Liver (tissue), 9 donors: ENCODE data around the gene BRF1. TPM values are rescaled to one million over a fixed set of nuclear protein-coding genes. Genes with fewer than 3 reads are reported as not detected.

Experiments
- DNase-seq: peaks from one replicate; pipeline ENCODE4 v3.0.0-alpha.2; 2017; ENCODE audit warnings: low spot score
- H3K27ac ChIP-seq, 2 donors: one replicate each; pipeline ENCODE4 v1.7.0; 2013; ENCODE audit warnings: inconsistent platforms in 2 of 2, low read length in 2 of 2, control low read depth in 1 of 2, low read depth in 1 of 2, mild to moderate bottlenecking in 1 of 2
- H3K27me3 ChIP-seq, 4 donors: one replicate each; pipeline versions ENCODE4 v1.6.1 to v1.7.0; 2013; ENCODE audit warnings: low read length in 3 of 4, inconsistent platforms in 1 of 4, mild to moderate bottlenecking in 1 of 4, moderate library complexity in 1 of 4; ENCODE audit not compliant: control insufficient read depth in 4 of 4, insufficient read depth in 4 of 4
- H3K36me3 ChIP-seq, 4 donors: one replicate each; pipeline versions ENCODE4 v1.6.1 to v1.7.0; 2013; ENCODE audit warnings: low read length in 3 of 4, mild to moderate bottlenecking in 3 of 4, low read depth in 1 of 4, moderate library complexity in 1 of 4; ENCODE audit not compliant: control insufficient read depth in 4 of 4, insufficient read depth in 3 of 4
- H3K4me1 ChIP-seq, 4 donors: one replicate each; pipeline versions ENCODE4 v1.6.1 to v1.7.0; 2013; ENCODE audit warnings: low read length in 3 of 4, mild to moderate bottlenecking in 3 of 4, moderate library complexity in 1 of 4; ENCODE audit not compliant: control insufficient read depth in 4 of 4, insufficient read depth in 4 of 4
- H3K4me3 ChIP-seq, 3 donors: one replicate each; pipeline versions ENCODE4 v1.6.1 to v1.7.0; 2013; ENCODE audit warnings: low read length in 3 of 3, control low read depth in 1 of 3, low read depth in 1 of 3, mild to moderate bottlenecking in 1 of 3
- H3K9ac ChIP-seq, 2 donors: one replicate each; pipeline ENCODE4 v1.7.0; 2013; ENCODE audit warnings: low read length in 2 of 2, mild to moderate bottlenecking in 2 of 2, moderate library complexity in 2 of 2, control low read depth in 1 of 2, low read depth in 1 of 2
- H3K9me3 ChIP-seq, 4 donors: one replicate each; pipeline versions ENCODE4 v1.6.1 to v1.7.0; 2013; ENCODE audit warnings: low read length in 3 of 4; ENCODE audit not compliant: control insufficient read depth in 4 of 4
- EGR1 ChIP-seq, 2 donors: IDR thresholded peaks; 2 replicates each; pipeline ENCODE4 v1.6.1; 2016 to 2018; ENCODE audit warnings: antibody characterized with exemption in 2 of 2, low read depth in 2 of 2
- FOXA1 ChIP-seq: IDR thresholded peaks from 2 replicates; pipeline ENCODE4 v1.6.1; 2016; ENCODE audit warnings: antibody characterized with exemption
- FOXA2 ChIP-seq: IDR thresholded peaks from 2 replicates; pipeline ENCODE4 v1.6.1; 2016; ENCODE audit warnings: antibody characterized with exemption
- GABPA ChIP-seq, 2 donors: IDR thresholded peaks in 1 of 2; conservative IDR thresholded peaks in 1 of 2; 2 replicates each; pipeline ENCODE4 v1.6.1; 2016; ENCODE audit warnings: antibody characterized with exemption in 2 of 2, mild to moderate bottlenecking in 1 of 2, moderate library complexity in 1 of 2
- HNF4A ChIP-seq, 2 donors: conservative IDR thresholded peaks; 2 replicates each; pipeline ENCODE4 v1.6.1; 2016; ENCODE audit warnings: antibody characterized with exemption in 2 of 2, mild to moderate bottlenecking in 2 of 2
- HNF4G ChIP-seq: IDR thresholded peaks from 2 replicates; pipeline ENCODE4 v1.6.1; 2016; ENCODE audit warnings: antibody characterized with exemption
- JUND ChIP-seq, 2 donors: IDR thresholded peaks; 2 replicates each; pipeline ENCODE4 v1.6.1; 2016; ENCODE audit warnings: antibody characterized with exemption in 2 of 2
- MAX ChIP-seq: IDR thresholded peaks from 2 replicates; pipeline ENCODE4 v1.6.1; 2016; ENCODE audit warnings: antibody characterized with exemption
- NR2F2 ChIP-seq: IDR thresholded peaks from 2 replicates; pipeline ENCODE4 v1.6.1; 2016; ENCODE audit warnings: antibody characterized with exemption
- RAD21 ChIP-seq, 2 donors: IDR thresholded peaks; 2 replicates each; pipeline ENCODE4 v1.6.1; 2016; ENCODE audit warnings: antibody characterized with exemption in 2 of 2, mild to moderate bottlenecking in 2 of 2
- RXRA ChIP-seq, 2 donors: IDR thresholded peaks; 2 replicates each; pipeline ENCODE4 v1.6.1; 2017 to 2018; ENCODE audit warnings: antibody characterized with exemption in 2 of 2, mild to moderate bottlenecking in 1 of 2
- SP1 ChIP-seq: IDR thresholded peaks from 2 replicates; pipeline ENCODE4 v1.6.1; 2018; ENCODE audit warnings: antibody characterized with exemption, mild to moderate bottlenecking
- TAF1 ChIP-seq: conservative IDR thresholded peaks from 2 replicates; pipeline ENCODE4 v1.6.1; 2016; ENCODE audit warnings: antibody characterized with exemption, mild to moderate bottlenecking
- YY1 ChIP-seq: IDR thresholded peaks from 2 replicates; pipeline ENCODE4 v1.6.1; 2016; ENCODE audit warnings: antibody characterized with exemption, mild to moderate bottlenecking
- ZBTB33 ChIP-seq: IDR thresholded peaks from 2 replicates; pipeline ENCODE4 v1.6.1; 2016; ENCODE audit warnings: antibody characterized with exemption
- WGBS: extraction: QIAGEN DNeasy Blood & Tissue Kit; methylation state at CpG from one replicate; pipeline ENCODE4 v1.1.7; 2013; 5-methylcytosine and 5-hydroxymethylcytosine counted together
- polyA plus RNA-seq, 2 donors: library from polyadenylated mRNA; stranded (reverse) in 1 of 2; unstranded in 1 of 2; fragments of 200-250 nt in 1 of 2; fragments of >200 nt in 1 of 2; fragmentation: Nextera tagmentation in 1 of 2; extraction: Ambion mirVana in 1 of 2; gene quantifications; one replicate each; pipeline versions ENCODE4 v1.2.1 to v1.2.3, GENCODE V29; 2013 to 2015
- total RNA-seq, 2 donors: library from RNA; depleted of rRNA; stranded (reverse); fragments of >200 nt; gene quantifications; one replicate each; pipeline ENCODE4 v1.2.3, GENCODE V29; 2014
- TF ChIP-seq, protein P1 (sequence below): fragments of 150-350 bp; IDR thresholded peaks from 2 replicates; pipeline ENCODE4 v1.5.1; 2017; ENCODE audit warnings: improper control_type of control experiment, low read depth, low read length; ENCODE audit not compliant: missing input control
- TF ChIP-seq, protein P2 (sequence below): IDR thresholded peaks from 2 replicates; pipeline ENCODE4 v1.6.1; 2016; ENCODE audit warnings: antibody characterized with exemption
- donor health status: healthy.
- donor health status: healthy.
- donor health status: healthy.
- donor health status: healthy.
- donor health status: healthy.

Gene BRF1
- total and polyA plus RNA-seq, 4 donors = 4.6 to 24.1 (median 10.6) TPM

DNA sequence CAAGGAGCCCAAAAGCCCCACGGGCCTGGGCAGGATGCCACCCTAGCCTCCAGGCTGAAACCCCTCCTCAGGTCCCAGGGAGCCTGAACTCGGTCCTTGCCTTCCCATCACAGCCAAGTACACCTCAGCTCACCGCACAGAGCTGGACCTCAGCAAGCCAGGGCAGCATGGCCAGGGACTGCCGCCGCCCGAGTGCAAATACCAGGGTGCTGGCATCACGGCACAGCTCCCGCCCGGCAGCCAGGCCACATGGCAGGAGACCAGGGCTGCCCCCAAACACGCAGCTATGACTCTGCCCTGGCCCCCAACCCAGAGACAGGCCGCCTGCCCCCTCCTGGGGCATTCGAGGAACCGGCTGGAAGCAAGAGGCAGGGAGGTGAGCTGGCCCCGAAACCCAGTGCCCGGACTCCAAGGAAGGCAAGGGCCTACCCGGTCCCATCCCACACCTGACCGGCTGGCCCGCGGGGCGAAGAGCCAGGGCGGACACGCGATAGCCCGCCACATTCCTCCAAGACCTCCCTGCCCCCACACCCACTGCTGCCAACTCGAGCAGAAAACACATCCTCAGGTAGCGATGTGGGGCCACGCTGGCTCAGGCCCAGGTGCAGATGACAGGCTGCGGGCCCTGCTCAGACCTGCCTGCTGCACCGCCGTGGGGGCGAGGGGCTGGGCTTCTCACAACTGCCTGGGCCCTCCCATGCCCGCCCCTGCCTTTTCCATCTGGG, 134.9 kb downstream of the BRF1 start:
- WGBS = 91% methylated on average over 32 of the region's 32 CpGs
- no peak overlapping the region for H3K27ac ChIP-seq
- peaks cover 0 to 12% (median 9%) of the 10 kb centered on the region in 4 donors for H3K4me1 ChIP-seq
- no peak for DNase-seq
- no peaks in the 10 kb centered on the region for H3K36me3 ChIP-seq
- no peak overlapping the region for H3K9ac ChIP-seq
- H3K9me3 ChIP-seq = no peaks in the 10 kb centered on the region
- peaks cover 0 to 3% (median 0%) of the 10 kb centered on the region in 4 donors for H3K27me3 ChIP-seq
- TF ChIP-seq NR2F2 = no peak
- TF ChIP-seq FOXA1 = no peak
- TF ChIP-seq TAF1 = no peak
- TF ChIP-seq SP1 = no peak
- no peak for TF ChIP-seq FOXA2
- TF ChIP-seq EGR1 (IDR thresholded peaks at IDR 0.05; ENCODE audit: low read depth in 2 of 2) = no peak
- TF ChIP-seq, protein P1, sequence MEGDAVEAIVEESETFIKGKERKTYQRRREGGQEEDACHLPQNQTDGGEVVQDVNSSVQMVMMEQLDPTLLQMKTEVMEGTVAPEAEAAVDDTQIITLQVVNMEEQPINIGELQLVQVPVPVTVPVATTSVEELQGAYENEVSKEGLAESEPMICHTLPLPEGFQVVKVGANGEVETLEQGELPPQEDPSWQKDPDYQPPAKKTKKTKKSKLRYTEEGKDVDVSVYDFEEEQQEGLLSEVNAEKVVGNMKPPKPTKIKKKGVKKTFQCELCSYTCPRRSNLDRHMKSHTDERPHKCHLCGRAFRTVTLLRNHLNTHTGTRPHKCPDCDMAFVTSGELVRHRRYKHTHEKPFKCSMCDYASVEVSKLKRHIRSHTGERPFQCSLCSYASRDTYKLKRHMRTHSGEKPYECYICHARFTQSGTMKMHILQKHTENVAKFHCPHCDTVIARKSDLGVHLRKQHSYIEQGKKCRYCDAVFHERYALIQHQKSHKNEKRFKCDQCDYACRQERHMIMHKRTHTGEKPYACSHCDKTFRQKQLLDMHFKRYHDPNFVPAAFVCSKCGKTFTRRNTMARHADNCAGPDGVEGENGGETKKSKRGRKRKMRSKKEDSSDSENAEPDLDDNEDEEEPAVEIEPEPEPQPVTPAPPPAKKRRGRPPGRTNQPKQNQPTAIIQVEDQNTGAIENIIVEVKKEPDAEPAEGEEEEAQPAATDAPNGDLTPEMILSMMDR = no peak
- no peak for TF ChIP-seq MAX
- TF ChIP-seq JUND (IDR thresholded peaks at IDR 0.05) = no peak
- TF ChIP-seq YY1 = no peak
- TF ChIP-seq HNF4A (conservative IDR thresholded peaks at IDR 0.05) = no peak
- TF ChIP-seq, protein P2, sequence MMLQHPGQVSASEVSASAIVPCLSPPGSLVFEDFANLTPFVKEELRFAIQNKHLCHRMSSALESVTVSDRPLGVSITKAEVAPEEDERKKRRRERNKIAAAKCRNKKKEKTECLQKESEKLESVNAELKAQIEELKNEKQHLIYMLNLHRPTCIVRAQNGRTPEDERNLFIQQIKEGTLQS = no peak
- TF ChIP-seq GABPA (IDR thresholded peaks at IDR 0.05 in 1 of 2, conservative IDR thresholded peaks at IDR 0.05 in 1 of 2) = no peak
- TF ChIP-seq ZBTB33 = no peak
- no peak for TF ChIP-seq RXRA (IDR thresholded peaks at IDR 0.05)
- TF ChIP-seq HNF4G = no peak
- no peak overlapping the region for H3K4me3 ChIP-seq

DNA sequence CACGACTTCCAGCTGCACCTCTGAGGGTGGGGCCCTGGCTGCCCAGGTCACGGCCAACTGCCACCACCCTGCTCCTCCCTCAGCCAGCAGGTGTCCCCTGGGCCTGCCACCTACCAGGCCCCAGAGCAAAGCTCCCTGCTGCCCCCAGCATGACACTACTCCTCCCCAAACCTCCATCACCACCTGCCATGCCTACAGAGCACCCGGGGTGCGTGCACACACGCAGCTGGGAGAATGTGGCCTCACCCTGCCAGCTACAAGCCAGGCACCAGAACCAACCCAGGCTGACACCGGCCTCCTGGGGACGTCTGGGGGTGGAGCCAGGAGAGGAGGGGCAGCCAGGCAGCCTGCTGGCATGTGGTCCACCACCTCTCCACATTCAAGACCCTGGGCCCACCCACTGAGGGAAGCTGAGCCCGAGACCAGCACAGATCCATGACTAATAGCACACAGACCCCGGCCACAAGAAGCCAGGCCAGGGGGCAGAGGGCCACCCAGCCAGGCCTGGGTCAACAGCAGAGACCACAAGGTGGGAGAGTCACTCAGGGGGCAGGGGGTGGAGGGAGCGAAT, 135.6 kb downstream of the BRF1 start:
- no peak for DNase-seq

More for the DNA sequence above, 135.6 kb downstream of the BRF1 start:
- Histone ChIP-seq H3K4me1 (peaks cover 0 to 12% (median 9%) of the 10 kb centered on the region in 4 donors), H3K36me3 (no peaks in the 10 kb centered on the region), H3K9me3 (no peaks in the 10 kb centered on the region), H3K27me3 (peaks cover 0 to under 1% (median 0%) of the 10 kb centered on the region in 4 donors), H3K27ac (no peak overlapping the region), H3K9ac (no peak overlapping the region), H3K4me3 (no peak overlapping the region)
- TF ChIP-seq YY1 (no peak), RAD21 (IDR thresholded peaks at IDR 0.05) (no peak)
- WGBS = 79% methylated on average over 10 of the region's 10 CpGs
